ENCODE results near the gene ELF1.

- TF ChIP-seq, protein P1, sequence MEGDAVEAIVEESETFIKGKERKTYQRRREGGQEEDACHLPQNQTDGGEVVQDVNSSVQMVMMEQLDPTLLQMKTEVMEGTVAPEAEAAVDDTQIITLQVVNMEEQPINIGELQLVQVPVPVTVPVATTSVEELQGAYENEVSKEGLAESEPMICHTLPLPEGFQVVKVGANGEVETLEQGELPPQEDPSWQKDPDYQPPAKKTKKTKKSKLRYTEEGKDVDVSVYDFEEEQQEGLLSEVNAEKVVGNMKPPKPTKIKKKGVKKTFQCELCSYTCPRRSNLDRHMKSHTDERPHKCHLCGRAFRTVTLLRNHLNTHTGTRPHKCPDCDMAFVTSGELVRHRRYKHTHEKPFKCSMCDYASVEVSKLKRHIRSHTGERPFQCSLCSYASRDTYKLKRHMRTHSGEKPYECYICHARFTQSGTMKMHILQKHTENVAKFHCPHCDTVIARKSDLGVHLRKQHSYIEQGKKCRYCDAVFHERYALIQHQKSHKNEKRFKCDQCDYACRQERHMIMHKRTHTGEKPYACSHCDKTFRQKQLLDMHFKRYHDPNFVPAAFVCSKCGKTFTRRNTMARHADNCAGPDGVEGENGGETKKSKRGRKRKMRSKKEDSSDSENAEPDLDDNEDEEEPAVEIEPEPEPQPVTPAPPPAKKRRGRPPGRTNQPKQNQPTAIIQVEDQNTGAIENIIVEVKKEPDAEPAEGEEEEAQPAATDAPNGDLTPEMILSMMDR (conservative IDR thresholded peaks at IDR 0.05; ENCODE audit: low read length): no peak
- no peak for TF ChIP-seq EZH2phosphoT487 (IDR thresholded peaks at IDR 0.05; ENCODE audit: borderline replicate concordance)
These were observed 122.1 kb downstream of the ELF1 start for GRCh38 chr13:40897053-40897452.
